BE2C (cell line): ENCODE results near the gene IL18R1.

Experiments used
- DNase-seq: peaks from one replicate; pipeline ENCODE4 v3.0.0-alpha.2; 2020
- H3K27me3 ChIP-seq: fragments of 250-450 bp; sonication (Bioruptor Pico); 2 replicates; pipeline ENCODE4 v1.5.1; 2020; ENCODE audit warnings: mild to moderate bottlenecking
- H3K36me3 ChIP-seq: fragments of 250-450 bp; sonication (Bioruptor Pico); 2 replicates; pipeline ENCODE4 v1.5.1; 2020; ENCODE audit warnings: mild to moderate bottlenecking
- H3K4me1 ChIP-seq: fragments of 250-450 bp; sonication (Bioruptor Pico); 2 replicates; pipeline ENCODE4 v1.5.1; 2020
- H3K4me3 ChIP-seq: 2 replicates; pipeline ENCODE4 v1.5.1; 2011; ENCODE audit warnings: low read depth, low read length
- H3K9me3 ChIP-seq: fragments of 250-450 bp; sonication (Bioruptor Pico); 2 replicates; pipeline ENCODE4 v1.5.1; 2020
- TF ChIP-seq, protein P1 (sequence below): IDR thresholded peaks from 2 replicates; pipeline ENCODE4 v1.5.1; 2012; ENCODE audit warnings: mild to moderate bottlenecking, low read depth, low read length

IL18R1 gene

DNA sequence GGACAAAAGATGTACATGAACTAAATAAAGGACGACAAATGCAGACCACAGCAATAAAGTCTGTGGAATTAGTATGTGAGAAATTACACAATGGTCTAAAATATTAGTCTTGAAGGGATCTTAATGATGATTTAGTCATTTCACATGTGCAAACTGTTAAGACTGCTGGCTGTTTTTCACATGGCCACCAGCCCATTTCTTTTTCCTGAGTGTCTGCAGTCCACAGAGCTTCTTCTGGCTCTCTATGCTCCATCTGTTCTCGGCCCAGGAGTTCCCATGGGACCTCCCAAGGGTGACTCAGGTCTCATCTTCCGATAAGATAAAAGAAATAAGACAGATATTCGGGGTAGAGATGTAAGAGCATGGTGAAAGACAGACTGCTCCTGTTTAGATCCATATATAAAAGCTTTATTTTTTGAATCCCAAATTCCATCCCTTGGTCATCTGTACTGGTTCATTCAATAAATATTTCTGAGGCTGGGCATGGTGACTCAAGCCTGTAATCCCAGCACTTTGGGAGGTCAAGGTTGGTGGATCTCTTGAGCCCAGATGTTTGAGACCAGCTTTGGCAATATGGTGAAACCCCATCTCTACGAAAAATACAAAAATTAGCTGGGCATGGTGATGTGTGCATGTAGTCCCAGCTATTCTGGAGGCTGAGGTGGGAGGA, 24.1 kb upstream of the IL18R1 start:
- no peak for DNase-seq
- H3K4me3 ChIP-seq: no peak overlapping the region
- H3K27me3 ChIP-seq: no peaks in the 10 kb centered on the region
- TF ChIP-seq, protein P1, sequence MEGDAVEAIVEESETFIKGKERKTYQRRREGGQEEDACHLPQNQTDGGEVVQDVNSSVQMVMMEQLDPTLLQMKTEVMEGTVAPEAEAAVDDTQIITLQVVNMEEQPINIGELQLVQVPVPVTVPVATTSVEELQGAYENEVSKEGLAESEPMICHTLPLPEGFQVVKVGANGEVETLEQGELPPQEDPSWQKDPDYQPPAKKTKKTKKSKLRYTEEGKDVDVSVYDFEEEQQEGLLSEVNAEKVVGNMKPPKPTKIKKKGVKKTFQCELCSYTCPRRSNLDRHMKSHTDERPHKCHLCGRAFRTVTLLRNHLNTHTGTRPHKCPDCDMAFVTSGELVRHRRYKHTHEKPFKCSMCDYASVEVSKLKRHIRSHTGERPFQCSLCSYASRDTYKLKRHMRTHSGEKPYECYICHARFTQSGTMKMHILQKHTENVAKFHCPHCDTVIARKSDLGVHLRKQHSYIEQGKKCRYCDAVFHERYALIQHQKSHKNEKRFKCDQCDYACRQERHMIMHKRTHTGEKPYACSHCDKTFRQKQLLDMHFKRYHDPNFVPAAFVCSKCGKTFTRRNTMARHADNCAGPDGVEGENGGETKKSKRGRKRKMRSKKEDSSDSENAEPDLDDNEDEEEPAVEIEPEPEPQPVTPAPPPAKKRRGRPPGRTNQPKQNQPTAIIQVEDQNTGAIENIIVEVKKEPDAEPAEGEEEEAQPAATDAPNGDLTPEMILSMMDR: no peak
- H3K4me1 ChIP-seq: no peaks in the 10 kb centered on the region
- no peaks in the 10 kb centered on the region for H3K36me3 ChIP-seq
- H3K9me3 ChIP-seq: no peaks in the 10 kb centered on the region

DNA sequence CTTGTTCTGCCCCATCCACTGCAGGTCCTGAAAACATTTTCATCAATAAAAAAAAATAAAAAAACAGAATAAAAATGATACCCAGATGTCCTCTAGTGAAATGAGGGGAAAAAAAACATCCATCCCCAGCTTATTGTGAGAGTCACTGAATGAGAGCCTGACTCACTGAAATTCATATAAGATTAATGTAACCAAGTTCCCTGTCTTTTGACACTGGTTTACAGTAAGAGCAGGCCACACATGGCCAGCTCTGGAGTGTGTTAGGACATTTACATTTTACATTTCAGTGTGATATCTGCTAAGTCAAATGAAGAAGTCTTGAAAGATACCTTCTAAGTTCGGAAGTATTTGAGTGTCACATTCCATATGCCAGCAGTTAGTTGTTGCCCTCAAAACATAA, 21.1 kb upstream of the IL18R1 start:
- Histone ChIP-seq H3K36me3 (no peaks in the 10 kb centered on the region), H3K9me3 (no peaks in the 10 kb centered on the region), H3K27me3 (no peaks in the 10 kb centered on the region), H3K4me1 (no peaks in the 10 kb centered on the region), H3K4me3 (no peak overlapping the region)
- DNase-seq: no peak
- TF ChIP-seq, protein P1: no peak

DNA sequence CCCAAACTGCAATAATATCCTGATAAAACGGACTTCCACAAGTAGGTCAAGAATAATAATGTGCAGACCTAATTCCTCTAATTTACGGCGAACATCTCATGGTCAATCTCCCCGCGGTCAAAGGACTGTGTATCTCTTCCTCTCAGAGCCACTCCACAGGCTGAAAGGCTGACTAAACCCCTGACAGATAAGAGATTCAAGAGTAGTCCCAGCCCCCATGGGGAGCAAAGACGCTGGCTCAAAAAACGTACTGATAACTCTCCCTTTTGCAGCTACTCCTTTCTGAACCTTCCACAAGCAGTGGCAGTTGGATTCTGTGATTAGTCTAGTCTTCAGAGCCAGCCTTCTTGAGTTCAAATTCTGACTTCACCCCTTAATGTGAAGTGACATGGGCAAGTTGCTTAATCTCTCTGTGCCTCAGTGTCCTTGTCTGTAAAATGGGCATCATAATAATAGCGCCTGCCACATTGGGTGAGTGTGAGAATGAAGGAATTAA, 19.7 kb upstream of the IL18R1 start:
- Histone ChIP-seq H3K4me1 (no peaks in the 10 kb centered on the region), H3K4me3 (no peak overlapping the region), H3K27me3 (no peaks in the 10 kb centered on the region), H3K9me3 (no peaks in the 10 kb centered on the region), H3K36me3 (no peaks in the 10 kb centered on the region)
- TF ChIP-seq, protein P1: no peak
- no peak for DNase-seq

DNA sequence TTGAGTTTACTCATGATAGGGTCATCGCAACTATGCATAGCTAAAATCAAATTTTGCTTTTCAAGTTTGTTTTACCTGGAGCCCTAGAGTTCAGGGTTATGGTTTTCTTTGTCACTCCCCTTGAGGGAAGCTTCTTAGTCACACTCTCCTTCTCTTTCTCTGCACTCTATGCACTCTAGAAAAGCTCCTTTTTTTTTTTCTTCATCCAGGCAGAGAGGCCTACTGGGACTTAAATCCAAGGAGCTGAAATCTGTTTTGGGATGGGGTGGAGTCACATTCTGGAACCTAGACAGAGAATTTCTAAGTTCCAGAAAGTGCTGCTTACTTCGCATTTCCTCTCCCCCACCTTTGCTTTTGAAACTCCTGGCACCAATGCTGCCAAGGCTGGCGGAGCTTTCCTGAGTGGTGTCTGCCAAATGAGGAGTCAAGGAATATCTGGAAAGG, 19.1 kb upstream of the IL18R1 start:
- no peaks in the 10 kb centered on the region for H3K4me1 ChIP-seq
- no peak overlapping the region for H3K4me3 ChIP-seq
- TF ChIP-seq, protein P1: no peak
- H3K27me3 ChIP-seq: no peaks in the 10 kb centered on the region
- DNase-seq: no peak
- H3K36me3 ChIP-seq: no peaks in the 10 kb centered on the region
- no peaks in the 10 kb centered on the region for H3K9me3 ChIP-seq

DNA sequence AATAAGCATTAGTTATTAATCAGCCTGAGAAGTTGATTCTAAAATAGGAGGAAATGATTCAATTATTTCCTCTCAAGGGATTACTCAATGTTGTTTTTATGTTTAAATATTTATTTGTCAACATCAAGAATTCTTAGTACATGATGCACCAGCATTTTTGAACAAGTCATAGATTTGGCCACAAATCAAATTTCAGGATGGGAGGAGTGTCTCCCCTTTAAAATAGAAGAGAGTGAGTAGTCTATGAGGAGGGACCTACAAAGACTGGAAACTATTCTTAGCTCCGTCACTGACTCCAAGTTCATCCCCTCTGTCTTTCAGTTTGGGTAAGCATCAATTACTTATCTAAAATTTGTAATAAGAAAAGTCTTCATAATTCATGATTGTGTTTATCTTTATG, 18.6 kb upstream of the IL18R1 start:
- Histone ChIP-seq H3K9me3 (no peaks in the 10 kb centered on the region), H3K27me3 (no peaks in the 10 kb centered on the region), H3K36me3 (no peaks in the 10 kb centered on the region), H3K4me1 (no peaks in the 10 kb centered on the region), H3K4me3 (no peak overlapping the region)
- DNase-seq: no peak
- TF ChIP-seq, protein P1: no peak
